Measurements from ENCODE around the gene ACAA2. TPM values are rescaled to one million over a fixed set of nuclear protein-coding genes. Genes with fewer than 3 reads are reported as not detected.

ACAA2 gene
- total and polyA plus RNA-seq, 8 donors = 23.3 to 122 (median 36.0) TPM

DNA sequence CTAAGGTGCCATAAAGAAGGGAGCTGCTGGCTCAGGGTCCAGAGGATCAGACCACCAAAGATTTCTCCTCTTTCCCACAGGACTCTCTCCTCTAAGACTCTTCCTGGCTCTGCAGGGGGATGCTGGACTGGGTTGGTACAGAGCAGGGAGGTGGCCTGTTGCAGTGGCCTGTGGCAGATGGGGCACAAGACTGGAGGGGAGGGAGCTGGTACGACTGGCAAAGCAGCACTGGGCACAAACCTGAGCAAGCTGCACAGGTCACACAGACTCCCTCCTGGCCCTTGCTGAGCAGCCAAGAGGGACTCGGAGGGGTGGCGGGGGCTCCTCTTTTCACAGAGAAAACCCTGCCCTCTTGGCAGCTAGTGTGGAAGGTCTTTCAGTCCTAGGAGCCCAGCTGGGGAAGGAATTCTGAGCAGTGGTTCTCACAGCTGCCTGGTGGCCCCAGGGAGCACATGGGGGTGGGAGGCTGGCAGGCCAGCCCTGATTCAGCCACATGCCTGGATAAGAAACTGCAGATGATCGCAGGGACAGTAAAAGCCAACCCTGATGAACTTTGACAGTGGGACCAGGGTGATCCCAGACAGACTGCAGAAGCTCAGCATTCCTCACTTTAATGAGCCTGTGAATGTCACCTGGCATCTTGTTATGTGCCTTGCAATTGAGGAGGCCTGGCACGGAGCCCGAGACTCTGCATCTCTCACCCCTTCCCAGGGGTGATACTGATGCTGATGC is 32.5 kb upstream of the ACAA2 start:
- no peaks in the 10 kb centered on the region for H3K9me3 ChIP-seq
- intact Hi-C loops (cut with DNase I; ENCODE audit: low total_unique reads) = no loop called here
- H3K4me3 ChIP-seq = no peak overlapping the region
- H3K27me3 ChIP-seq = peaks cover 0 to 29% (median 0%) of the 10 kb centered on the region in 3 donors
- DNase-seq = no peak
- TF ChIP-seq, protein P1, sequence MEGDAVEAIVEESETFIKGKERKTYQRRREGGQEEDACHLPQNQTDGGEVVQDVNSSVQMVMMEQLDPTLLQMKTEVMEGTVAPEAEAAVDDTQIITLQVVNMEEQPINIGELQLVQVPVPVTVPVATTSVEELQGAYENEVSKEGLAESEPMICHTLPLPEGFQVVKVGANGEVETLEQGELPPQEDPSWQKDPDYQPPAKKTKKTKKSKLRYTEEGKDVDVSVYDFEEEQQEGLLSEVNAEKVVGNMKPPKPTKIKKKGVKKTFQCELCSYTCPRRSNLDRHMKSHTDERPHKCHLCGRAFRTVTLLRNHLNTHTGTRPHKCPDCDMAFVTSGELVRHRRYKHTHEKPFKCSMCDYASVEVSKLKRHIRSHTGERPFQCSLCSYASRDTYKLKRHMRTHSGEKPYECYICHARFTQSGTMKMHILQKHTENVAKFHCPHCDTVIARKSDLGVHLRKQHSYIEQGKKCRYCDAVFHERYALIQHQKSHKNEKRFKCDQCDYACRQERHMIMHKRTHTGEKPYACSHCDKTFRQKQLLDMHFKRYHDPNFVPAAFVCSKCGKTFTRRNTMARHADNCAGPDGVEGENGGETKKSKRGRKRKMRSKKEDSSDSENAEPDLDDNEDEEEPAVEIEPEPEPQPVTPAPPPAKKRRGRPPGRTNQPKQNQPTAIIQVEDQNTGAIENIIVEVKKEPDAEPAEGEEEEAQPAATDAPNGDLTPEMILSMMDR (IDR thresholded peaks at IDR 0.05) = no peak
- no peak for TF ChIP-seq EP300 (IDR thresholded peaks at IDR 0.05)
- no peak for TF ChIP-seq POLR2A (IDR thresholded peaks at IDR 0.05)
- TF ChIP-seq POLR2AphosphoS5 (IDR thresholded peaks at IDR 0.05) = no peak
- peaks cover 3 to 31% (median 18%) of the 10 kb centered on the region in 4 donors for H3K36me3 ChIP-seq
- H3K27ac ChIP-seq = no peak overlapping the region
- peaks cover 0 to 26% (median 7%) of the 10 kb centered on the region in 4 donors for H3K4me1 ChIP-seq
- 78 to 89% (median 87%) methylated on average over 4 to 6 of the region's 6 CpGs for WGBS, 5 donors

DNA sequence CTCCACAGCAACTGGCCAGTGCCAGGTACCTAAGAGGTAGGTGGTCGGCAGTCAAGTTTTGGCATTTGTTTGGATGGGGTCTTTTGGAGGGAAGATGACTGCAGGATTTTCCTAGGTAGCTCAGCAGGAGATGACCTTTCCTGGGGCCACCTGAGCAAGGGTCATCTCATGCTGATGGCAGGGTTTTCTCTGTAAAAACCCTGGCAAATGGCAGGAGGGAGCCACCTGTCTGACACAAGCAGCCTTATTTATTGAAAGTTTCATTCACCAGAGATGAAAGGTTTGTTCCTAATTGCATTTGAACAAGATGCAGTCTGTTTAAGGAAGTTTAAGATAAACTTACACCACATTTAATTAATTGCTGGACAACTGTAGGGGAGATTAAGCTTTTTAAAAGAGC is 31.6 kb upstream of the ACAA2 start:
- Histone ChIP-seq H3K9me3 (no peaks in the 10 kb centered on the region), H3K27me3 (peaks cover 0 to 20% (median 0%) of the 10 kb centered on the region in 3 donors), H3K4me3 (no peak overlapping the region), H3K27ac (no peak overlapping the region), H3K4me1 (peaks cover 0 to 24% (median 7%) of the 10 kb centered on the region in 4 donors), H3K36me3 (peaks cover 3 to 37% (median 25%) of the 10 kb centered on the region in 4 donors)
- intact Hi-C loops (cut with DNase I; ENCODE audit: low total_unique reads) = no loop called here
- TF ChIP-seq POLR2AphosphoS5 (IDR thresholded peaks at IDR 0.05) = no peak
- TF ChIP-seq, protein P1 (IDR thresholded peaks at IDR 0.05) = no peak
- TF ChIP-seq POLR2A (IDR thresholded peaks at IDR 0.05) = no peak
- no peak for TF ChIP-seq EP300 (IDR thresholded peaks at IDR 0.05)
- 86 to 96% (median 94%) methylated on average over 1 of the region's 1 CpG for WGBS, 5 donors
- DNase-seq = no peak

DNA sequence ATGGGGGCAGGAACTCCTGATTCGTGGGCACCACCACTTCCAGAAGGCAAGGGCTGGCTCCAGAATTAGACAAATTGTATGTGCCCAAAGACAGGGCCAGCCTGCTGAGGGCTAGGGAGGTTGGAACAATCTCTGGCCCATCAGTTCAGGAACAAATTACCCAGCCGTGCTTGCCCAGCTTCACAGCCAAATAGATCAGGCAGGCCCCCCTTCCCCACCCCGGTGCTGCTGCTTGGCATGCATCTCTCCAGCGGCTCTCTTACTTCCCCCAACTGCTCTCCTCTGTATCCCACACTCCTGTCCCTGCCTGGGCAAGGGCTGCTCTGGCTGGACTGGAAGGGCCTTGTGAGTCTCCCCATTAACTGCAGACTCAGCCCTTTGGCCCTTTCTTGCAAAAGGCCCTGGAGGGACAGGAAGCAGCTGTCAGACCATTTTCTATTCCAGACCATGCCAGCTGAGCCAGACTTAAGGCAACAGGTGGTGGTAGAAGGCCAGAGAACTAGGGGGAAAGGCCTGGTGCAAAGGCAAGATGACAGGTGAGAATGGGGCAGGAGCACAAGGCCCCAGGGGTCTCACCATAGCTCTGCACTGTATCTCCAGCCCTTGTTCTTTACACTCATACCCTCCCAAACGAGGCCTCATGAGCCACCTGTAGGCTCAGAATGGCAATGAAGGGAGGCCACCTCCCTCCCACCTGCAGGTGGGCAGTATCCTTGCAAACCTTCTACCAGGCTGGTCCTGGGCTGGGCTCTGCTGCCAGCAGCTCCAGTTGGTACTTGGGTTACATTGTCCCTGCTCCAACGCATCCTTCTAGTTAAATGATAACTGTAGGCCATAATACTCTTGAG is 30.7 kb upstream of the ACAA2 start:
- no peak for DNase-seq
- Histone ChIP-seq H3K4me3 (no peak overlapping the region), H3K27ac (no peak overlapping the region), H3K36me3 (peaks cover 3 to 44% (median 29%) of the 10 kb centered on the region in 4 donors), H3K27me3 (peaks cover 0 to 11% (median 0%) of the 10 kb centered on the region in 3 donors), H3K9me3 (no peaks in the 10 kb centered on the region), H3K4me1 (peaks cover 0 to 16% (median 5%) of the 10 kb centered on the region in 4 donors)
- TF ChIP-seq POLR2A (IDR thresholded peaks at IDR 0.05) (no peak), POLR2AphosphoS5 (IDR thresholded peaks at IDR 0.05) (no peak), EP300 (IDR thresholded peaks at IDR 0.05) (no peak)
- TF ChIP-seq, protein P1 (IDR thresholded peaks at IDR 0.05) = no peak
- 81 to 91% (median 88%) methylated on average over 6 of the region's 6 CpGs for WGBS, 5 donors
- intact Hi-C loops (cut with DNase I; ENCODE audit: low total_unique reads) = no loop called here

DNA sequence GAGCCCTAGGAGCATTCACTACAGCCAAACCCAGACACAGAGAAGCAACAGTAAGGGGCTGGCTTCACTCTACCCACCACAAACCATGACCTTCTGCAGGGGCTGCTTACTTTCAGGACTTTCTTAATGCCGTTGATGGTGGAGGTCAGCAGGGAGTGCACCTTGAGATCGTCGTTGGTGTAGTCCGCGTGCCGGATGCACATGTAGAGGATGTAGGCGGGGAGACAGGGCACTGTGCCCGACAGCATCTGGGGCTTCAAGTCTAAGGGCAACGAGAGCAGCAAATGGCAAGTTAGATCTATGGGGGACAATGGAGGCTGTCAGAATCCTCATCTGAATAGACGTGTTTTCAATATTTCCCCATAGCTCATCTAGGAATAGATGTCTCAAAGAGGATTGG is 29.8 kb upstream of the ACAA2 start:
- H3K36me3 ChIP-seq = peaks cover 3 to 50% (median 32%) of the 10 kb centered on the region in 4 donors
- peaks cover 0 to 16% (median 5%) of the 10 kb centered on the region in 4 donors for H3K4me1 ChIP-seq
- TF ChIP-seq, protein P1 (IDR thresholded peaks at IDR 0.05) = no peak
- no peak for TF ChIP-seq POLR2AphosphoS5 (IDR thresholded peaks at IDR 0.05)
- TF ChIP-seq POLR2A (IDR thresholded peaks at IDR 0.05) = no peak
- no peak for TF ChIP-seq EP300 (IDR thresholded peaks at IDR 0.05)
- H3K27me3 ChIP-seq = peaks cover 0 to 4% (median 0%) of the 10 kb centered on the region in 3 donors
- DNase-seq = no peak
- intact Hi-C loops (cut with DNase I; ENCODE audit: low total_unique reads) = no loop called here
- H3K4me3 ChIP-seq = no peak overlapping the region
- H3K9me3 ChIP-seq = no peaks in the 10 kb centered on the region
- no peak overlapping the region for H3K27ac ChIP-seq
- WGBS, 5 donors = 87 to 96% (median 92%) methylated on average over 9 to 10 of the region's 10 CpGs
